ENCODE data around the gene CBX6.

DNA sequence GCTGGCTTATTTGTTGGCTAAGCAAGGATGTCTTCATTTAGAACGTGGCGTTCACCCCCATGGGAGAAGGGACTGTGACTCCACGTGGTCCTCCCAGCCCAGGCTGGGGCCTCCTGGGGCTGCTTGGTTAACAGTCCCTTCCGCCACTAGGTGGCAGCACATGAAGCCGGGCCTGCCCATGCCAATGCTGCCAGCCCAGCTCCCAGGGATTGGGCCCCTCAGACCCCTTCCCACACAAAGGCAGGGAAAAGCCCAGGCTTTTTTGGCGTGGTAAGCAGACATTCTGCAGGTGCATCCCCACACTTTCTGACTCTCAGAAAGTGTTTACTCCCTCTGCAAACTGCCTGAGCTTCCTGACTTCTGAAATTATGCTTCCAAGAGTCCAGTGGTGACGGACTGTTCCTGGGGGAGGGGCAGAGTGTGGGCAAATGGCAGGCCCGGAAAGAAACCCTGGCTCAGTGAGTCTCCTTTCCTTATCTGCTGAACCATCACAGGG lies 3.1 kb downstream of the CBX6 start:
- TF ChIP-seq, protein P1, sequence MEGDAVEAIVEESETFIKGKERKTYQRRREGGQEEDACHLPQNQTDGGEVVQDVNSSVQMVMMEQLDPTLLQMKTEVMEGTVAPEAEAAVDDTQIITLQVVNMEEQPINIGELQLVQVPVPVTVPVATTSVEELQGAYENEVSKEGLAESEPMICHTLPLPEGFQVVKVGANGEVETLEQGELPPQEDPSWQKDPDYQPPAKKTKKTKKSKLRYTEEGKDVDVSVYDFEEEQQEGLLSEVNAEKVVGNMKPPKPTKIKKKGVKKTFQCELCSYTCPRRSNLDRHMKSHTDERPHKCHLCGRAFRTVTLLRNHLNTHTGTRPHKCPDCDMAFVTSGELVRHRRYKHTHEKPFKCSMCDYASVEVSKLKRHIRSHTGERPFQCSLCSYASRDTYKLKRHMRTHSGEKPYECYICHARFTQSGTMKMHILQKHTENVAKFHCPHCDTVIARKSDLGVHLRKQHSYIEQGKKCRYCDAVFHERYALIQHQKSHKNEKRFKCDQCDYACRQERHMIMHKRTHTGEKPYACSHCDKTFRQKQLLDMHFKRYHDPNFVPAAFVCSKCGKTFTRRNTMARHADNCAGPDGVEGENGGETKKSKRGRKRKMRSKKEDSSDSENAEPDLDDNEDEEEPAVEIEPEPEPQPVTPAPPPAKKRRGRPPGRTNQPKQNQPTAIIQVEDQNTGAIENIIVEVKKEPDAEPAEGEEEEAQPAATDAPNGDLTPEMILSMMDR (IDR thresholded peaks at IDR 0.05), result peak in 5 of 7 experiments; percentile 72 to 92 (median 79)
- TF ChIP-seq EP300 (IDR thresholded peaks at IDR 0.05) (no peak), POLR2AphosphoS5 (IDR thresholded peaks at IDR 0.05) (peak in 1 of 3 donors; percentile 7)
